Kidney (tissue), 14 donors: ENCODE data around the gene VENTX. TPM values are rescaled to one million over a fixed set of nuclear protein-coding genes. Genes with fewer than 3 reads are reported as not detected.
A peak's percentile ranks its signal among the peaks of the same experiment; 100 is the strongest.
"Not testable (repeated sequence)": the region's sequence is repeated elsewhere in the genome, so short reads cannot be mapped to it uniquely, and the experiment has no call there.

Source experiments
- DNase-seq, 5 donors: peaks; one replicate each; pipeline ENCODE4 v3.0.0-alpha.2; 2013 to 2020
- FAIRE-seq: peaks from 2 replicates; lab custom pipeline; 2012; peaks lifted over from hg19 to GRCh38; lab: Jason Lieb, UNC
- H3K27ac ChIP-seq, 2 donors: one replicate each; pipeline ENCODE4 v1.7.0; 2013; ENCODE audit warnings: low read depth in 2 of 2, low read length in 2 of 2, inconsistent platforms in 1 of 2
- H3K27me3 ChIP-seq: one replicate; pipeline ENCODE4 v1.7.1; 2013; ENCODE audit warnings: low read length, inconsistent platforms; ENCODE audit not compliant: control insufficient read depth, insufficient read depth
- H3K36me3 ChIP-seq, 3 donors: one replicate each; pipeline versions ENCODE4 v1.7.0 to v1.7.1; 2013; ENCODE audit warnings: low read length in 3 of 3, control low read depth in 1 of 3, inconsistent platforms in 1 of 3; ENCODE audit not compliant: insufficient read depth in 3 of 3, control insufficient read depth in 2 of 3
- H3K4me1 ChIP-seq, 3 donors: one replicate each; pipeline versions ENCODE4 v1.7.0 to v1.7.1; 2013; ENCODE audit warnings: low read length in 3 of 3, inconsistent platforms in 1 of 3, low read depth in 1 of 3; ENCODE audit not compliant: control insufficient read depth in 2 of 3, insufficient read depth in 2 of 3
- H3K4me3 ChIP-seq, 3 donors: one replicate each; pipeline versions ENCODE4 v1.7.0 to v1.8.1; 2013; ENCODE audit warnings: low read length in 3 of 3, control low read depth in 1 of 3, inconsistent platforms in 1 of 3
- H3K9ac ChIP-seq, 3 donors: one replicate each; pipeline versions ENCODE4 v1.7.0 to v1.7.1; 2013; ENCODE audit warnings: low read length in 3 of 3, control low read depth in 1 of 3, inconsistent platforms in 1 of 3
- H3K9me3 ChIP-seq, 3 donors: one replicate each; pipeline versions ENCODE4 v1.7.0 to v1.7.1; 2013; ENCODE audit warnings: low read length in 3 of 3, control low read depth in 1 of 3, inconsistent platforms in 1 of 3; ENCODE audit not compliant: control insufficient read depth in 2 of 3, insufficient read depth in 1 of 3
- intact Hi-C: fragments of 100-400 bp; cut with DNase I; formaldehyde crosslinking; loops from one replicate; pipeline ENCODE4 v1.11.1; 2022
- polyA plus RNA-seq: library from polyadenylated mRNA; stranded (reverse); fragments of 350-450 nt; fragmentation: Illumina TruSeq; extraction: RNeasy Lipid Tissue Mini Kit (QIAGEN cat#74804); gene quantifications from one replicate; pipeline ENCODE4 v1.2.3, GENCODE V29; 2014; ENCODE audit warnings: low read depth, low replicate concordance; ENCODE audit not compliant: insufficient read depth
- total RNA-seq: library from RNA; stranded (reverse); fragmentation: NEBNext Ultra II Directional; extraction: Animal tissue kit (Norgen Biotek cat#: 25700); gene quantifications from one replicate; pipeline ENCODE4 v1.2.1, GENCODE V29; 2021
- TF ChIP-seq, protein P1 (sequence below): IDR thresholded peaks from 3 replicates; pipeline ENCODE4 v1.5.1; 2012; ENCODE audit warnings: mild to moderate bottlenecking, moderate library complexity, borderline replicate concordance; ENCODE audit not compliant: insufficient read depth; ENCODE audit errors: extremely low read depth
- donor health status: control.
- donor health status: control.
- donor health status: control.
- donor health status: control.
- donor health status: control.
- donor health status: DM: yes; HTN: yes; CAD: no.
- donor health status: Normal renal cell carcinoma (clear cell type).

Gene VENTX
- total and polyA plus RNA-seq, 2 donors from 2014 or later: 0.39 to 3.3 TPM

DNA sequence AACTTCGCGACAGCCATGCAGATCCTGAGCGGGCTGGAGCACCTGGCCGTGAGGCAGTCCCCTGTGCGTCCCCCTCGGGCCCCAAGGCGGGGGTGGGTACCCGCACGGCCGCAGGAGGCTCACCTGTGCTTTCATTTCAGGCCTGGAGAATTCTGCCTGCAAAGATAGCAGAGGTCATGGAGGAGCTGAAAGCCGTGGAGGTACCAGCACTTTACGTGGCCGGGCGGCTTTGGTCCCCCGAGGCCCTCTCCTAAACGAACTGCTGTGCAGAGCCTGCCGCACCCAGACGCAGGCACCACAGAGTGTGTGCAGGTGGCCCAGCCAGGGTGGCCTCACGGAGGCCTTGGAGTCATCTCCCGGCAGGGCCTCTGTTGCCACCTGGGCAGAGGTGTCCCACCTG, 18.8 kb upstream of the VENTX start:
- Histone ChIP-seq H3K27ac (no peak overlapping the region), H3K9ac (no peak overlapping the region), H3K4me3 (no peak overlapping the region), H3K27me3 (no peaks in the 10 kb centered on the region), H3K36me3 (no peaks in the 10 kb centered on the region), H3K9me3 (no peaks in the 10 kb centered on the region), H3K4me1 (no peaks in the 10 kb centered on the region)
- TF ChIP-seq, protein P1, sequence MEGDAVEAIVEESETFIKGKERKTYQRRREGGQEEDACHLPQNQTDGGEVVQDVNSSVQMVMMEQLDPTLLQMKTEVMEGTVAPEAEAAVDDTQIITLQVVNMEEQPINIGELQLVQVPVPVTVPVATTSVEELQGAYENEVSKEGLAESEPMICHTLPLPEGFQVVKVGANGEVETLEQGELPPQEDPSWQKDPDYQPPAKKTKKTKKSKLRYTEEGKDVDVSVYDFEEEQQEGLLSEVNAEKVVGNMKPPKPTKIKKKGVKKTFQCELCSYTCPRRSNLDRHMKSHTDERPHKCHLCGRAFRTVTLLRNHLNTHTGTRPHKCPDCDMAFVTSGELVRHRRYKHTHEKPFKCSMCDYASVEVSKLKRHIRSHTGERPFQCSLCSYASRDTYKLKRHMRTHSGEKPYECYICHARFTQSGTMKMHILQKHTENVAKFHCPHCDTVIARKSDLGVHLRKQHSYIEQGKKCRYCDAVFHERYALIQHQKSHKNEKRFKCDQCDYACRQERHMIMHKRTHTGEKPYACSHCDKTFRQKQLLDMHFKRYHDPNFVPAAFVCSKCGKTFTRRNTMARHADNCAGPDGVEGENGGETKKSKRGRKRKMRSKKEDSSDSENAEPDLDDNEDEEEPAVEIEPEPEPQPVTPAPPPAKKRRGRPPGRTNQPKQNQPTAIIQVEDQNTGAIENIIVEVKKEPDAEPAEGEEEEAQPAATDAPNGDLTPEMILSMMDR: no peak
- intact Hi-C loops: no loop called here
- DNase-seq (no peak), FAIRE-seq (no peak)

DNA sequence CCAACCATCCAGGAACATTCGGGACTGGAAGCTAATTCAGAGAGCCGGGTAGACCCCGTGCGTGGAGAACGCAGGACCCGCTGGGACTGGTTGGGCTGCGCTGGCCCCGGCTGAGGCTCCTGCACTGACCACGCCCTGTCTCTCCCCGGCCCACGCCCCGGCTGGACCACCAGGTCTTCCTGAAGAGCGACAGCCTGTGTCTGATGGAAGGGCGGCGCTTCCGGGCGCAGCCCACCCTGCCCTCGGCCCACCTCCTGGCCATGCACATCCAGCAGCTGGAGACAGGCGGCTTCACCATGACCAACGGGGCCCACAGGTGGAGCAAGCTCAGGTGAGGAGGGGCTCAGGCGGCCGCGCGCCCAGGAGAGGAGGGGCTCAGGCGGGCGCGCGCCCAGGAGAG, 17.9 kb upstream of the VENTX start:
- Histone ChIP-seq H3K4me3 (no peak overlapping the region), H3K4me1 (no peaks in the 10 kb centered on the region), H3K9me3 (no peaks in the 10 kb centered on the region), H3K36me3 (no peaks in the 10 kb centered on the region), H3K27me3 (peaks cover 2% of the 10 kb centered on the region), H3K27ac (no peak overlapping the region), H3K9ac (no peak overlapping the region)
- intact Hi-C loops: no loop called here
- TF ChIP-seq, protein P1: no peak
- DNase-seq (peak in 4 of 5 donors; percentile 84 to 91 (median 86)), FAIRE-seq (no peak)

DNA sequence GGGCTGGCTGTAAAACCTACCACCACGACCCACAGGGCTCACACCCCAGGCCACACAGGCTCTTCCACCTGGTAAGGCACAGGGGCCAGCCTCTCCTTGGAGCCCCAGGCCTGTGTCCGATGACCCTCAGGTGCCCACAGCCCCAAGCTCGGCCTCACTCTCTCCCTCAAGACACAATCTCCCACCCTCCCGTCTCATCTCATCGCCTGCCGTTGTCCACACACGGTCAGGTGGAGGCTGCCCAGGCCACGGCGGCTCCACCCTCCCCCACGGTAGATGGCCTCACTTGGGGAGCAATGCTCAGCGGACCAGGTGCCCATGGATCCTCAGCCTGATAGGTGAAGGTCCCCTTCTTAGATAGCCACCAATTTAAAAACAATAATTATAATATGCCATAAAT, 16.3 kb upstream of the VENTX start:
- TF ChIP-seq, protein P1: no peak
- no peaks in the 10 kb centered on the region for H3K4me1 ChIP-seq
- H3K27me3 ChIP-seq: peaks cover 2% of the 10 kb centered on the region
- no peaks in the 10 kb centered on the region for H3K9me3 ChIP-seq
- no peak overlapping the region for H3K27ac ChIP-seq
- H3K36me3 ChIP-seq: no peaks in the 10 kb centered on the region
- H3K9ac ChIP-seq: no peak overlapping the region
- intact Hi-C loops: no loop called here
- DNase-seq: no peak
- no peak overlapping the region for H3K4me3 ChIP-seq
- FAIRE-seq: no peak

DNA sequence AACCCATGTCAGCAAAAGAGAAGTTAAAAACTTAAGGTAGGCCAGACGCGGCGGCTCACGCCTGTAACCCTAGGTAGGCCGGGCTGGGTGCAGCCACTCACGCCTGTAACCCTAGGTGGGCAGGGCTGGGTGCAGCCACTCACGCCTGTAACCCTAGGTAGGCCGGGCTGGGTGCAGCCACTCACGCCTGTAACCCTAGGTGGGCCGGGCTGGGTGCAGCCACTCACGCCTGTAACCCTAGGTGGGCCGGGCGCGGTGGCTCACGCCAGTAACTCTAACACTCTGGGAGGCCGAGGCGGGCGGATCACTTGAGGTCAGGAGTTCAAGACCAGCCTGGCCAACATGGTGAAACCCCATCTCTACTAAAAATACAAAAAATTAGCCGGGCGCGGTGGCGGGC, 15.9 kb upstream of the VENTX start:
- H3K9ac ChIP-seq, H3K36me3 ChIP-seq, H3K27me3 ChIP-seq, H3K4me3 ChIP-seq, FAIRE-seq, DNase-seq, H3K4me1 ChIP-seq, intact Hi-C loops, H3K9me3 ChIP-seq, H3K27ac ChIP-seq: not testable (repeated sequence)
